GM23338 (cell line): ENCODE data around the gene ARL15.

ENCODE experiments used
- CREB1 ChIP-seq: fragments of 250-450 bp; sonication (Bioruptor Pico); IDR thresholded peaks from 2 replicates; pipeline ENCODE4 v1.5.0; 2020; ENCODE audit warnings: low read depth, mild to moderate bottlenecking, moderate library complexity
- EZH2 ChIP-seq: fragments of 200-600 bp; sonication (generic); IDR thresholded peaks from one replicate; pipeline ENCODE4 v1.8.0; 2017; ENCODE audit warnings: antibody characterized with exemption, mild to moderate bottlenecking, low read depth; ENCODE audit not compliant: unreplicated experiment
- EZH2phosphoT487 ChIP-seq: fragments of 200-600 bp; sonication (generic); IDR thresholded peaks from one replicate; pipeline ENCODE4 v1.8.1; 2018; ENCODE audit warnings: antibody characterized with exemption; ENCODE audit not compliant: unreplicated experiment
- JUNB ChIP-seq: IDR thresholded peaks from one replicate; pipeline ENCODE4 v1.6.1; 2016; ENCODE audit warnings: antibody characterized with exemption; ENCODE audit not compliant: unreplicated experiment
- NANOG ChIP-seq: IDR thresholded peaks from 2 replicates; pipeline ENCODE4 v1.6.1; 2016; ENCODE audit warnings: antibody characterized with exemption, borderline replicate concordance
- POLR2AphosphoS5 ChIP-seq: IDR thresholded peaks from 2 replicates; pipeline ENCODE4 v1.6.1; 2016; ENCODE audit warnings: antibody characterized with exemption, low read depth
- ZNF114 ChIP-seq: fragments of 250-450 bp; sonication (Bioruptor Pico); IDR thresholded peaks from 2 replicates; pipeline ENCODE4 v1.5.0; 2020; ENCODE audit warnings: mild to moderate bottlenecking, moderate library complexity
- TF ChIP-seq, protein P1 (sequence below), 2 experiments: fragments of 200-600 bp in 1 of 2; sonication (generic) in 1 of 2; conservative IDR thresholded peaks; 2 replicates each; pipeline versions ENCODE4 v1.5.1 to v1.6.1; 2016 to 2017; ENCODE audit warnings: antibody characterized with exemption in 2 of 2, low read depth in 2 of 2, mild to moderate bottlenecking in 2 of 2, moderate library complexity in 1 of 2
- TF ChIP-seq, protein P2 (sequence below): IDR thresholded peaks from one replicate; pipeline ENCODE4 v1.6.1; 2018; ENCODE audit warnings: antibody characterized with exemption; ENCODE audit not compliant: unreplicated experiment
- TF ChIP-seq, protein P3 (sequence below): IDR thresholded peaks from 2 replicates; pipeline ENCODE4 v1.6.1; 2016; ENCODE audit warnings: antibody characterized with exemption

DNA sequence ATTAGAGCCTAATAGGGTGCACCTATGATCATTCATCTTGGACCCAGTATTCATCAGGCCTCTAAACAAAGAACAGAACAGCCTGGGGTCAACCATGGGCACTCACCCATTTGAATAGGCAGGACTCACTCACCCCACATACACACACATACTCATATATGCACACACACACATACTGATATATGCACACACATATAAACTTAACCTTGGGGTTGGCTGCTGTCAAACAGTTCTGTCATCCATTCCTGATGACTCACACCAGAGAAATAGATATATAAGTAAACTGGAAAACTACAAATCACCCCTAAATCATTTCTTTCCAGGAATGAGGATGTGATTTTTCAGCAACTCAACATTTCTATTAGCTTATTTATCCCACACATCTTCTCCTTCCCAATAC lies 51.3 kb downstream of the ARL15 start:
- TF ChIP-seq, protein P1, sequence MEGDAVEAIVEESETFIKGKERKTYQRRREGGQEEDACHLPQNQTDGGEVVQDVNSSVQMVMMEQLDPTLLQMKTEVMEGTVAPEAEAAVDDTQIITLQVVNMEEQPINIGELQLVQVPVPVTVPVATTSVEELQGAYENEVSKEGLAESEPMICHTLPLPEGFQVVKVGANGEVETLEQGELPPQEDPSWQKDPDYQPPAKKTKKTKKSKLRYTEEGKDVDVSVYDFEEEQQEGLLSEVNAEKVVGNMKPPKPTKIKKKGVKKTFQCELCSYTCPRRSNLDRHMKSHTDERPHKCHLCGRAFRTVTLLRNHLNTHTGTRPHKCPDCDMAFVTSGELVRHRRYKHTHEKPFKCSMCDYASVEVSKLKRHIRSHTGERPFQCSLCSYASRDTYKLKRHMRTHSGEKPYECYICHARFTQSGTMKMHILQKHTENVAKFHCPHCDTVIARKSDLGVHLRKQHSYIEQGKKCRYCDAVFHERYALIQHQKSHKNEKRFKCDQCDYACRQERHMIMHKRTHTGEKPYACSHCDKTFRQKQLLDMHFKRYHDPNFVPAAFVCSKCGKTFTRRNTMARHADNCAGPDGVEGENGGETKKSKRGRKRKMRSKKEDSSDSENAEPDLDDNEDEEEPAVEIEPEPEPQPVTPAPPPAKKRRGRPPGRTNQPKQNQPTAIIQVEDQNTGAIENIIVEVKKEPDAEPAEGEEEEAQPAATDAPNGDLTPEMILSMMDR (conservative IDR thresholded peaks at IDR 0.05; ENCODE audit: low read depth in 2 of 2), result no peak
- TF ChIP-seq JUNB (no peak), ZNF114 (CRISPR knock-in tag) (no peak), NANOG (no peak), POLR2AphosphoS5 (no peak), EZH2 (no peak), EZH2phosphoT487 (no peak), CREB1 (CRISPR knock-in tag) (no peak)
- TF ChIP-seq, protein P2, sequence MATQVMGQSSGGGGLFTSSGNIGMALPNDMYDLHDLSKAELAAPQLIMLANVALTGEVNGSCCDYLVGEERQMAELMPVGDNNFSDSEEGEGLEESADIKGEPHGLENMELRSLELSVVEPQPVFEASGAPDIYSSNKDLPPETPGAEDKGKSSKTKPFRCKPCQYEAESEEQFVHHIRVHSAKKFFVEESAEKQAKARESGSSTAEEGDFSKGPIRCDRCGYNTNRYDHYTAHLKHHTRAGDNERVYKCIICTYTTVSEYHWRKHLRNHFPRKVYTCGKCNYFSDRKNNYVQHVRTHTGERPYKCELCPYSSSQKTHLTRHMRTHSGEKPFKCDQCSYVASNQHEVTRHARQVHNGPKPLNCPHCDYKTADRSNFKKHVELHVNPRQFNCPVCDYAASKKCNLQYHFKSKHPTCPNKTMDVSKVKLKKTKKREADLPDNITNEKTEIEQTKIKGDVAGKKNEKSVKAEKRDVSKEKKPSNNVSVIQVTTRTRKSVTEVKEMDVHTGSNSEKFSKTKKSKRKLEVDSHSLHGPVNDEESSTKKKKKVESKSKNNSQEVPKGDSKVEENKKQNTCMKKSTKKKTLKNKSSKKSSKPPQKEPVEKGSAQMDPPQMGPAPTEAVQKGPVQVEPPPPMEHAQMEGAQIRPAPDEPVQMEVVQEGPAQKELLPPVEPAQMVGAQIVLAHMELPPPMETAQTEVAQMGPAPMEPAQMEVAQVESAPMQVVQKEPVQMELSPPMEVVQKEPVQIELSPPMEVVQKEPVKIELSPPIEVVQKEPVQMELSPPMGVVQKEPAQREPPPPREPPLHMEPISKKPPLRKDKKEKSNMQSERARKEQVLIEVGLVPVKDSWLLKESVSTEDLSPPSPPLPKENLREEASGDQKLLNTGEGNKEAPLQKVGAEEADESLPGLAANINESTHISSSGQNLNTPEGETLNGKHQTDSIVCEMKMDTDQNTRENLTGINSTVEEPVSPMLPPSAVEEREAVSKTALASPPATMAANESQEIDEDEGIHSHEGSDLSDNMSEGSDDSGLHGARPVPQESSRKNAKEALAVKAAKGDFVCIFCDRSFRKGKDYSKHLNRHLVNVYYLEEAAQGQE, result no peak
- TF ChIP-seq, protein P3, sequence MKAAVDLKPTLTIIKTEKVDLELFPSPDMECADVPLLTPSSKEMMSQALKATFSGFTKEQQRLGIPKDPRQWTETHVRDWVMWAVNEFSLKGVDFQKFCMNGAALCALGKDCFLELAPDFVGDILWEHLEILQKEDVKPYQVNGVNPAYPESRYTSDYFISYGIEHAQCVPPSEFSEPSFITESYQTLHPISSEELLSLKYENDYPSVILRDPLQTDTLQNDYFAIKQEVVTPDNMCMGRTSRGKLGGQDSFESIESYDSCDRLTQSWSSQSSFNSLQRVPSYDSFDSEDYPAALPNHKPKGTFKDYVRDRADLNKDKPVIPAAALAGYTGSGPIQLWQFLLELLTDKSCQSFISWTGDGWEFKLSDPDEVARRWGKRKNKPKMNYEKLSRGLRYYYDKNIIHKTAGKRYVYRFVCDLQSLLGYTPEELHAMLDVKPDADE, result no peak
